GM19467 (cell line): ENCODE data around the gene MMP14.
"Not testable (repeated sequence)": the region's sequence is repeated elsewhere in the genome, so short reads cannot be mapped to it uniquely, and the experiment has no call there.

Experiments
- ATAC-seq: cut with Tn5 transposase; IDR thresholded peaks from one replicate; pipeline ENCODE4 v1.9.1; 2021; ENCODE audit warnings: mild to moderate bottlenecking, moderate library complexity; ENCODE audit not compliant: unreplicated experiment

The MMP14 gene

GRCh38 chr14:22836301-22837113, at the start of gene MMP14:
TSS of gene MMP14 (plus strand) at chr14:22836585. CDS start at chr14:22836818, 233 bp downstream.
- no peak for ATAC-seq

GRCh38 chr14:22786685-22787084, 49.7 kb upstream of the MMP14 start:
- no peak for ATAC-seq

DNA sequence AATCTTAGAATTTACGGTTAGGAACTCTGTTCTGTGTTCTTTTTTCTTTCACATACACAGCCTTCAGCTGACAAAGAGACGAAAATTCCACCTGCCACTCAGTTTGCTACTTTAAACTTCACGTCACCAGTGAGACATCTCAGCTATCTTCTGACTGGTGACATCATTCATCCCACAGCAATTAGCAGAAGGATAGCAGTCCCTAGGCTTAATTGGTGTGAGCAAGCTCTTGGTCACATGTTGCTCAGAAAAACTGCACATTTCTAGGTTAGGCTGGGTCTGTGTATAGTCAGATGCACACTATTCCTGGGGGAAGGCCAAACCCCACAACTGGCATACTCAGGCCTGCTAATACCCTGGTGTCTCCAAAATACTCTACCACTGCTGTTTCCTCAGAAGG, 45.1 kb upstream of the MMP14 start:
- ATAC-seq, result no peak

DNA sequence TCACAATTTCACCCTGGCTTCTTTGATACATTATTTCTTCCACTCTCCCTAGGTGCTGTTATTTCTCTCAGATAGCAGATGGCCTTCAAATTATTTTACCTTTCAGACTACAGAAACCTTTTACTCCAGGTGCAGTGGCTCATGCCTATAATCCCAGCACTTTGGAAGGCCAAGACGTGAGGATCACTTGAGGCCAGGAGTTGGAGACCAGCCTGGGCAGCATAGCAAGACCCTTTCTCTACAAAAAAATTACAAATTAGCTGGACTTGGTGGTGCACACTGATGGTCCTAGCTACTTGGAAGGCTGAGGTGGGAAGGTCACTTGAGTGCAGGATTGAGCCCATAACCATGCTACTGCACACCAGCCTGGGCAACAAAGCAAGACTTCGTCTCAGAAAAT, 44.2 kb upstream of the MMP14 start:
- no peak for ATAC-seq

- not testable (repeated sequence) for ATAC-seq
These were observed 42.8 kb upstream of the MMP14 start for GRCh38 chr14:22793550-22793949.

GRCh38 chr14:22793976-22794375, 42.4 kb upstream of the MMP14 start:
- no peak for ATAC-seq

DNA sequence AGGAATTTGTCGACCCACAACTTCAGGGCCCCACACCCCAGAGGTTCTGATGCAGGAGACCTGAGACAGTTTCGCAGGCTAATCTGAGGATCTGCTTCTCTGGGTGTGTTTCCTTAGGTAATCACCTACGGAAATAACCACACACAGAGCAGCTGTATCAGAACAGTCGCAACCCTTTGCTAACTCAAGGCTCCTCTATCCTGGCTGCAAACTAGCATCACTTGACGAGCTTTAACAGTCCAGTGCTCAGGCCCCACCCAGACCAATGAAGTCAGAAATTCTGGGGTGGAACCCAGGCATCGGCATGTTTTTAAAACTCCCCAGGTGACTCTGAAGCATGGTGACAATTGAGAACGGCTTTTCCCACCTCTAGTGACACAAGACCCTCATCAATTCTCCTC, 41.8 kb upstream of the MMP14 start:
- peak; percentile 44 for ATAC-seq

DNA sequence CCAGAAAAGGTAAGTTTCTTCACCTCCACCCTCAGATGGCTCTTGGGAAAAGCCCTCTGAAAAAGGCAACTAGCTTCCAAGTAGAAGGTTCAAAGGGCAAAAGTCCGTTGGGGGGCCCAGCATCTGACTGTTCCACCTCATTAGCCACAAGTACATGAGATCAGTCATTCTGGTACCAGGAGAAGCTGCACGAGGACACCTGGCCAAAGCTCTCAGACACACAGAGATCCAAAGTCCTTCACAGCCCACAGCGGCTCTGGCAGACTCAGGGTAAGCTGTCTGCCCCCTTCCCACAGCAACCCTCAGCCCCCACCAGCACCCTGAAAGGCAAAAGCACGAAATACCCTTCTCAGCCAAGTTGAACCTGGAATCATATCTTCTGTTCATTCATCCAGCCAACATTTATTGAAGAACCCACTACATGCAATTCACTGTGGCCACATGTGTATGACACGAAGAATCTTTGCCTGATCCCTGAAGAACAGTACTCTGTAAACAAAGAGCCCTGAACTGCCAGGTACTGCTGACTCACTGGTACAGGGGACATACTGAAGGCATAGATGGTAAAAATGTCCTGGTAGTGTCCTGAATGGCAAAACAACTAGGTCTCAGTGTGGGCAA, 40.2 kb upstream of the MMP14 start:
- ATAC-seq, result peak; percentile 39

DNA sequence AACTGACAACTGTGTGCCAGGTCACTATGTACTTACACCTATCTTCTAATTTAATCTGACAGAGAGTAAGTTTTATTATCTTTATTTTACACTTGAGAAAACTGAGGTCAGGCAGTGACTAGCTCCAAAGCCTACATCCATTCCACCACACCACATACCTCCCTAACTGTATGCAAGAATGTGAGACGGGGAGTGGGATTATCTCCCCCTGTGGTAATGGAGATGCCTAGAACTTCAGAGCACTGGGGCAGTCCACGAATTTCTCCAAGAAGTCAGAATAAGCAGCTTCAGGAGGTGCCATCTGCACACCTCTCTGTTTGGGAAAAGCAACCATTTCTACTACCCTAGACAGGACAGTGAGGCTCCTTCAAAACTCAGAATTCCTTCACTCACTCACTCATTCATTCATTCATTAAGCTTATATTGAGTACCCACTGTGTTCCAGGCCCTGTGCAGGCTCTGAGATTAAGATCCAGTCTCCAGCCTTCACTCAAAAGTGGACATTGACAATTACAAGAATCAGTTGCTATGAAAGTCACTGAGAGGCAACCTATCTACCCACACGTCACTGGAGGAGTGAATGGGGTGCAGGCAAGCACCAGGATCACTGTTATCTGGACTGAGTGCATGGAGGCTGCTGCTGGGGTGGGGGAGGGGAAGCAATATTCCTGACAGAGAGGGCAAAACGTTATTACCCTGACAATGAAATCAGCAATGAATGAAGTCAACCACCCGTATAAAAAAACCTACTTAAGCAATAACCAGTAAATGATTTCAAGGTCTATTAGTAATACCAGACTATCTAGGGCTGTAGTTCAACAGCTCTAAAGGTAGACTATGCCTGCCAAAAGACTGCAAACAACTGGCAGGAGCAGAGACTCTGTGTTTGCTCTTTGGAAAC, 39.1 kb upstream of the MMP14 start:
- ATAC-seq, result no peak

DNA sequence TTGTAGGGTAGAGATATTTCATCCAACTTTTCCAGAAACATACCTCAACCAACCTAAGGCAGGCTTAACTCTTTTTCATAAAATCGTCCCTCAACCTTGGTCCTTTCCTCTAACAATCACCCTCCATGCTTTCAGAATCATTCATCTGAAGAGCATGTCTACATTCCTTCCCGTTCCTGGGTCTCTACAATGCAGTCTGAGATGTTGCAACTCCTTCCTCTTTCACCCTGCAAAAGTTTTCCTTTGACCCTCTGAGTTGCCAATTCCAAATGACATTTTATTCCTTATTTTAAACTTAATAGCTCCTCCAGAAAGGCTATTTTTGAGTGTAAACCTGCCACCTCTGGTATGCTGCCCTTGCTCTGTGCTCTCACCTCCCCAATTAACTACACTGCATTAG, 37.9 kb upstream of the MMP14 start:
- ATAC-seq, result no peak

DNA sequence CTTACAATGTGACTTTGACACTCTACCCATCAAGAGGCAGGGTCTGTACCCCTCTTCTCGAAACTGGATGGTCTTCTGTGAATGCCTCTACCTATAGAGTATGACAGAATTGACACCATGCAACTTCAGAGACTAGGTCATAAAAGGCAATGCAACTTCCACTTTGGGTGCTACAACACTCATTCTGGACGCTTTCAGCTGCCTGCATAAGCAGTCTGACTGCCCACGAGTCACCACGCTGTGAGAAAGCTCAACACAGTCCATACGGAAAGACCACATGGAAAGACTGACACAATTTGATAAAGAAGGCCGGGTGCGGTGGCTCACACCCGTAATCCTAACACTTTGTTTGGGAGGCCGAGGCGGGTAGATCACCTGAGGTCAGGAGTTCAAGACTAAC, 36.0 kb upstream of the MMP14 start:
- no peak for ATAC-seq

GRCh38 chr14:22801716-22802115, 34.7 kb upstream of the MMP14 start:
- no peak for ATAC-seq

DNA sequence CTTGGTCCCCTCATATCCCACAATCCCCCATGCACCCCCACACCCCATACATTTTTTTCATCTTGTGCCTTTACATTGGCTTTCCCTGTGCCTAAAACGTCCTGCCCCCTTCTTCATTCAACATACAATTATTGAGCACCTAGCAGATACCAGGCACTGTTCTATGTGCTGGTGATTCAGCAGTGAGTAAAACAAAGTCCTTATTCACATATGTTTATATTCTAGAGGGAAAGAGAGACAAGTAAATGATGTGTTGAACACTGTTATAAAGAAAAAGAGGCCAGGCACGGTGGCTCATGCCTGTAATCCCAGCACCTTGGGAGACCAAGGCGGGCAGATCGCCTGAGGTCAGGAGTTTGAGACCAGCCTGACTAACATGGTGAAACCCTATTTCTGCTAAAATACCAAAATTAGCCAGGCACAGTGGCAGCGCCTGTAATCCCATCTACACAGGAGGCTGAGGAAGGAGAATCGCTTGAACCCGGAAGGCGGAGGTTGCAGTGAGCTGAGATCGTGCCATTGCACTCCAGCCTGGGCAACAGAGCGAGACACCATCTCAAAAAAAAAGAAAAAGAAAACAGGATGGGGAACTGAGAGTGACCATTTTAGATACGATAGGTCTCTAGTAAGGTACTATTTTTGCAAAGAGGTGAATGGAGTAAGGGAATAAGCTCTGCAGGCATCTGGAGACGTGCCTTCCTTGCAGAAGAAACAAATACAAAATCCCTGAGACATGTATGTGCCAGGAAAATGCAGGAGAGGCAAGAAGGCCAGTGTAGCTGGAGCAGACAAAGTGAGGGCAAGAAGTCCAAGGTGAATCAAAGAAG, 33.3 kb upstream of the MMP14 start:
- ATAC-seq, result no peak

DNA sequence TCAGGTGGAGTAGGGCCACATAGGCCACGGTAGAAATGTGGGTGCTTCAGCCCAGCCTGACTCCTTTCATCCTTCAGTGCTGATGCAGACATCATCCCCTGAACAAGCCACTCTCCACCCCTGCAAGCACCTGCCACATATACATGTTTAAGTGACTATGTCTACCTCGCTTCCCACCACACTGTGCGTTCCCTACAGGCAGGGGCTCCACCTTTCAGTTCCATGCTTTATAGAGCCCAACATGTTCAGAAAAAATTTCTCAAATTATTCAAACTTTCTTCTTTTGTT, 32.8 kb upstream of the MMP14 start:
- no peak for ATAC-seq

GRCh38 chr14:22805235-22805634, 31.1 kb upstream of the MMP14 start:
- ATAC-seq, result not testable (repeated sequence)

GRCh38 chr14:22807432-22808087, 28.8 kb upstream of the MMP14 start:
- ATAC-seq, result no peak

GRCh38 chr14:22808388-22809209, 27.8 kb upstream of the MMP14 start:
- no peak for ATAC-seq

DNA sequence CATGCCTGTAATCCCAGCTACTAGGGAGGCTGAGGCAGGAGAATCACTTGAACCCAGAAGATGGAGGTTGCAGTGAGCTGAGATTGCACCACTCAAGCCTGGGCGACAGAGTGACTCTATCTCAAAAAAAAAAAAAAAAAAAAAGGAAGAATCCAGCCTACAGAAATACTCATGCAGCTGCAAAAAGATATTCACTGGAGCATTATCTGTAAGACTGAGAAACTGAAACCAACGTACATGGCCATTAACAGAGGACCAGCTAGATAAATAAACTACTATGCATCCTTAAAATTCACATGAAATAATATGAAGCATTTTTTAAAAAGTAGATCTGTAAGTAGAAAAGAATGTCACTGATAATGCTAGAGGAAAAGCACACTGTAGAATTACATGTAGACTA, 24.7 kb upstream of the MMP14 start:
- ATAC-seq, result no peak

GRCh38 chr14:22812744-22813143, 23.6 kb upstream of the MMP14 start:
- ATAC-seq, result no peak
